Immature natural killer cell (primary cell): ENCODE data around the gene CNOT6L. TPM values are rescaled to one million over a fixed set of nuclear protein-coding genes. Genes with fewer than 3 reads are reported as not detected.
A peak's percentile ranks its signal among the peaks of the same experiment; 100 is the strongest.

Experiments used
- DNase-seq, 3 donors: peaks; one replicate each; pipeline ENCODE4 v3.0.0; 2022; ENCODE audit warnings: mixed read lengths in 1 of 3
- H3K27ac Mint-ChIP-seq, 6 donors: one replicate each; pipeline ENCODE4 v1.8.0; 2020; ENCODE audit warnings: mixed read lengths in 6 of 6, mild to moderate bottlenecking in 5 of 6, inconsistent platforms in 4 of 6, moderate library complexity in 3 of 6
- H3K27me3 Mint-ChIP-seq, 3 donors: one replicate each; pipeline ENCODE4 v1.8.0; 2020 to 2021; ENCODE audit warnings: low read depth in 3 of 3, mild to moderate bottlenecking in 3 of 3, mixed read lengths in 3 of 3, moderate library complexity in 3 of 3, inconsistent platforms in 1 of 3
- H3K36me3 Mint-ChIP-seq, 3 donors: one replicate each; pipeline ENCODE4 v1.8.0; 2020; ENCODE audit warnings: mixed read lengths in 3 of 3, inconsistent platforms in 2 of 3, mild to moderate bottlenecking in 2 of 3
- H3K4me1 Mint-ChIP-seq, 2 donors: one replicate each; pipeline ENCODE4 v1.8.0; 2020; ENCODE audit warnings: inconsistent platforms in 2 of 2, mild to moderate bottlenecking in 2 of 2, mixed read lengths in 2 of 2, moderate library complexity in 1 of 2
- H3K4me3 Mint-ChIP-seq, 5 donors: one replicate each; pipeline ENCODE4 v1.8.0; 2020; ENCODE audit warnings: mild to moderate bottlenecking in 5 of 5, mixed read lengths in 5 of 5, inconsistent platforms in 3 of 5, moderate library complexity in 3 of 5
- H3K9me3 Mint-ChIP-seq, 6 donors: one replicate each; pipeline ENCODE4 v1.8.0; 2020; ENCODE audit warnings: mild to moderate bottlenecking in 6 of 6, mixed read lengths in 6 of 6, inconsistent platforms in 4 of 6, moderate library complexity in 3 of 6
- polyA plus RNA-seq, 3 donors: library from polyadenylated mRNA; unstranded; fragments of 300-500 nt; fragmentation: Illumina TruSeq; gene quantifications; one replicate each; pipeline ENCODE4 v1.2.3, GENCODE V29; 2021

The CNOT6L gene
- polyA plus RNA-seq, 3 donors from 2014 or later: 26.0 to 61.8 (median 46.4) TPM

DNA sequence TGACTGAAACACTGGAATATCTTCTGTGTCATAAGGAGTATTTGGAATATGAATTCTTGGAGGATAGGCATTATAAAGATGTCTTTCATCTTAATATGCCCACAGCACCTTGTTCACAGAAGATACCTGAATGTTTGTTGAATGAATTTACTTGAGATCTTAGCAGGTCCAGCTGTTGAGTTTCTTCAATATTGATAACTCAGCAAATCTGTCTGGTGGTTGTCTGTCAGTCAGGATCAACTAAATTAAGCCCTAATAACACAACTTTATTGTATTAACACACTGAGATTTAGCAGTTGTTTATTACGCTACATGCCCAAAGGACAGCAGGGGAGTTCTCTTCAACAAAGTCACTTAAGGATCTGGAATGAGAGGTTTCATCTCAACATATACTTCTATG, 106.5 kb downstream of the CNOT6L start:
- no peak for DNase-seq
- peaks cover 9 to 23% (median 12%) of the 10 kb centered on the region in 3 donors for H3K27me3 Mint-ChIP-seq
- no peaks in the 10 kb centered on the region for H3K9me3 Mint-ChIP-seq
- H3K4me1 Mint-ChIP-seq: peaks cover 15 to 62% of the 10 kb centered on the region in 2 donors
- H3K4me3 Mint-ChIP-seq: no peak overlapping the region
- H3K36me3 Mint-ChIP-seq: peaks cover 11 to 18% (median 13%) of the 10 kb centered on the region in 3 donors
- H3K27ac Mint-ChIP-seq: peak overlapping the region in 3 of 6 donors; percentile 27 to 69 (median 55)

GRCh38 chr4:77711469-77711868, 107.7 kb downstream of the CNOT6L start:
- no peak for DNase-seq
- H3K4me1 Mint-ChIP-seq: peaks cover 15 to 61% of the 10 kb centered on the region in 2 donors

DNA sequence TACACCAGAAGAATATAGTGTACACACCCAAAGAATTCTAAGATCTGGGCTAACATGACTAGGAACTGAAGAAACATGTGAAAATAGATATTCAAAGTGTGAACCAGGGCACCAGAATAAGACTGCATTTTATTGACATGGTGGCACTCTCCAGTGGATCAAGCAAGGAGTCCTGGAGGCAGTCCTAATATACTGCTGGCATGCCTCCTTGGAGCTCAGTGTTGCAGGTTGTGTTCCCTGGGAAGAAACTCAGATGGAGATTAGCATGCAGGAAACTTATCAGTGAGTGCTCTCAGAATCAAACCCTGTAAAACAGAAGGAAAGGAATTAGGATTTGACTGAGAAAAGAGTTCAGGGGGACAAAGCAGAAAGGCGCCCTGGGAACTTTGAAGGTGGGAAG, 108.5 kb downstream of the CNOT6L start:
- H3K27ac Mint-ChIP-seq: peak overlapping the region in 5 of 6 donors; percentile 4 to 74 (median 71)
- DNase-seq: no peak
- peaks cover 12 to 53% of the 10 kb centered on the region in 2 donors for H3K4me1 Mint-ChIP-seq
- H3K9me3 Mint-ChIP-seq: no peaks in the 10 kb centered on the region
- peaks cover 11 to 18% (median 13%) of the 10 kb centered on the region in 3 donors for H3K36me3 Mint-ChIP-seq
- H3K4me3 Mint-ChIP-seq: no peak overlapping the region
- H3K27me3 Mint-ChIP-seq: peaks cover 9 to 23% (median 12%) of the 10 kb centered on the region in 3 donors

More at GRCh38 chr4:77711469-77711868, 107.7 kb downstream of the CNOT6L start:
- peak overlapping the region in 5 of 6 donors; percentile 51 to 72 (median 58) for H3K27ac Mint-ChIP-seq
- H3K9me3 Mint-ChIP-seq: no peaks in the 10 kb centered on the region
- H3K4me3 Mint-ChIP-seq: no peak overlapping the region
- H3K36me3 Mint-ChIP-seq: peaks cover 11 to 18% (median 13%) of the 10 kb centered on the region in 3 donors
- H3K27me3 Mint-ChIP-seq: peaks cover 9 to 23% (median 12%) of the 10 kb centered on the region in 3 donors

GRCh38 chr4:77710059-77710458, 109.1 kb downstream of the CNOT6L start:
- H3K27ac Mint-ChIP-seq: peak overlapping the region in 2 of 6 donors; percentile 1 to 2
- peaks cover 9 to 23% (median 12%) of the 10 kb centered on the region in 3 donors for H3K27me3 Mint-ChIP-seq
- no peaks in the 10 kb centered on the region for H3K9me3 Mint-ChIP-seq
- peaks cover 11 to 49% of the 10 kb centered on the region in 2 donors for H3K4me1 Mint-ChIP-seq
- H3K36me3 Mint-ChIP-seq: peaks cover 11 to 18% (median 13%) of the 10 kb centered on the region in 3 donors
- H3K4me3 Mint-ChIP-seq: no peak overlapping the region
- DNase-seq: no peak

- peak overlapping the region in 2 of 6 donors; percentile 41 to 55 for H3K27ac Mint-ChIP-seq
- no peak overlapping the region for H3K4me3 Mint-ChIP-seq
- H3K4me1 Mint-ChIP-seq: peaks cover 5 to 26% of the 10 kb centered on the region in 2 donors
- no peak for DNase-seq
- no peaks in the 10 kb centered on the region for H3K9me3 Mint-ChIP-seq
- peaks cover 0 to 9% (median 4%) of the 10 kb centered on the region in 3 donors for H3K36me3 Mint-ChIP-seq
- peaks cover 7 to 19% (median 9%) of the 10 kb centered on the region in 3 donors for H3K27me3 Mint-ChIP-seq
These were observed 112.5 kb downstream of the CNOT6L start for GRCh38 chr4:77706717-77707116.

- peaks cover 1 to 2% (median 2%) of the 10 kb centered on the region in 3 donors for H3K27me3 Mint-ChIP-seq
- no peak overlapping the region for H3K4me3 Mint-ChIP-seq
These were observed 115.5 kb downstream of the CNOT6L start for GRCh38 chr4:77703666-77704065.

GRCh38 chr4:77701121-77701520, 118.0 kb downstream of the CNOT6L start:
- Mint-ChIP-seq H3K4me3 (no peak overlapping the region), H3K27me3 (peaks cover 0 to 1% (median 0%) of the 10 kb centered on the region in 3 donors), H3K27ac (no peak overlapping the region), H3K36me3 (peaks cover 0 to 3% (median 0%) of the 10 kb centered on the region in 3 donors), H3K9me3 (no peaks in the 10 kb centered on the region), H3K4me1 (no peaks in the 10 kb centered on the region)
- no peak for DNase-seq

More at GRCh38 chr4:77703666-77704065, 115.5 kb downstream of the CNOT6L start:
- no peak for DNase-seq
- Mint-ChIP-seq H3K9me3 (no peaks in the 10 kb centered on the region), H3K36me3 (peaks cover 0 to 3% (median 0%) of the 10 kb centered on the region in 3 donors), H3K27ac (no peak overlapping the region), H3K4me1 (peaks cover 0 to 10% of the 10 kb centered on the region in 2 donors)

DNA sequence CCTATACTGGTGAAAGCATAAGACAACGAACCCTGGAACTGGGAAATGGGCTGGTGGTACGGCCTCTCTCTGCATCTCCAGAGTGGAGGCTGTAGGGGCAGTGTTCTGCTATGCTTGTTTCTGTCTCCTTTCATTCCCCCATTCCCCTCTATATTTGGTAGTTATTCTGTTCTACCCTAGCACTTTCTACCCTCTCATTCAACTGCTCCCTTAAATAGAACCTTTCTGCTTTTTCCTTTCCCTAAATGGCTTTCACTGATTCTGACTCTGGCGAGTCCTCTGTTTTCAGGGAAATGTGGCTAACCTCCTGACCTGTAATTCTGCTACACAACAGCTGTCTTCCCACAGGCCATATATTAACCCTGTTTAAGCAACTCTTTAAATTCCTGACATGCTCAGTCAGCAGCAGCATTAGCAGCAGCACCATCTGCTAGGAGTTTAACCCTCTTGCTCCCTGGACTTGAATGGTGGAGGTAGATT, 119.4 kb downstream of the CNOT6L start:
- H3K4me1 Mint-ChIP-seq: no peaks in the 10 kb centered on the region
- no peak for DNase-seq
- peaks cover 0 to 1% (median 0%) of the 10 kb centered on the region in 3 donors for H3K27me3 Mint-ChIP-seq
- H3K9me3 Mint-ChIP-seq: no peaks in the 10 kb centered on the region
- H3K36me3 Mint-ChIP-seq: peaks cover 0 to 3% (median 0%) of the 10 kb centered on the region in 3 donors
- H3K27ac Mint-ChIP-seq: peak overlapping the region in 1 of 6 donors; percentile 33
- no peak overlapping the region for H3K4me3 Mint-ChIP-seq

- Mint-ChIP-seq H3K4me1 (no peaks in the 10 kb centered on the region), H3K27me3 (peaks cover 0 to 1% (median 0%) of the 10 kb centered on the region in 3 donors), H3K36me3 (peaks cover 0 to 3% (median 0%) of the 10 kb centered on the region in 3 donors), H3K9me3 (no peaks in the 10 kb centered on the region), H3K4me3 (no peak overlapping the region), H3K27ac (no peak overlapping the region)
- DNase-seq: no peak
These were observed 121.1 kb downstream of the CNOT6L start for GRCh38 chr4:77697860-77698590.

DNA sequence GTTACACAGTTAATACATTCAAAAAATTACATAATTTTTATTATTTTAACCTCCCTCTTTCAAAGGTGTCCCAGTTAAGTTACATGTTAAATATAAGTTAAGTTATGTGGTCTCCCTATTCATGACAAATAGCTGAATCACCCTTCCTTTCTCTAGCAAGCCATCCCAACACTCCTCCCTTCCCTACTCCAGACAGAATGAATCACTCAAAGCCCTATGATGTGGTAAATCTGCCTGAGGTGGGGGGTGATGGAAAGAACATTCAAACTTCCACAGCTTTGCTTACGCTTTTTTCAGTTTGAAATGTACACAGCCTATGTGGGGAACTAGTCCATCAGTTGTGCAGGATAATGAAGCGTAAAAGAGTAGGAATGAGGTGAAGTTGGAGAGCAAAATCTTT, 123.4 kb downstream of the CNOT6L start:
- Mint-ChIP-seq H3K36me3 (peaks cover 0 to 2% (median 0%) of the 10 kb centered on the region in 3 donors), H3K4me3 (no peak overlapping the region), H3K4me1 (no peaks in the 10 kb centered on the region), H3K9me3 (no peaks in the 10 kb centered on the region), H3K27me3 (peaks cover 0 to 5% (median 1%) of the 10 kb centered on the region in 3 donors), H3K27ac (no peak overlapping the region)
- DNase-seq: no peak

DNA sequence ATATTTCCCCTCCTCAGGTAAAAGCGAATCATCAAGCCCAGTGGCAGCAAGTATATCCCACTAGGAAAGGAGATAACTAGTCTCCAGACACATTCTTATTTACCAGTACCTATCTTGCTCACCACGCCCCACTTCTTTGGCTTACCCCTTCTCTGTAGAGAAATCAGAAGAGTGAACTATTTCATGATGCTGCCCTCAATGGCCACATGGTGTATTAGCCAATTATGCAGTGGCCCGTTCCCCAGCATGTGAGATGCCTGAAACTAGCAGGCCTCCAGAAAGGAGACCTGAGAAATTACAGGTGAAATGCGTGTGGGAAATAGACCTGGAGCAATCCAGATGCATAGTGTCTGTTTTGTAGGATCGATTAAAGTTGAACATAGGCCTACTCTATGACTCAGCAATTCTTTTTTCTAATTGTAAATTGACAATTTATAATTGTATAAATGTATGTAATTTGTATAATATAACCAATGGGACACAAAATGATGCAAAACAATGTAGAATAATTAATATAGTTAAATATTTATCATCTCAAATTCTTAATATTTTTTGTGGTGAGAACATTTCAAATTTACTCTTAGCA, 126.2 kb downstream of the CNOT6L start:
- H3K4me3 Mint-ChIP-seq: no peak overlapping the region
- peaks cover 0 to 2% (median 0%) of the 10 kb centered on the region in 6 donors for H3K9me3 Mint-ChIP-seq
- H3K27ac Mint-ChIP-seq: no peak overlapping the region
- no peaks in the 10 kb centered on the region for H3K36me3 Mint-ChIP-seq
- no peaks in the 10 kb centered on the region for H3K4me1 Mint-ChIP-seq
- no peak for DNase-seq
- peaks cover 0 to 5% (median 2%) of the 10 kb centered on the region in 3 donors for H3K27me3 Mint-ChIP-seq

GRCh38 chr4:77681792-77682191, 137.4 kb downstream of the CNOT6L start:
- H3K4me3 Mint-ChIP-seq: no peak overlapping the region
- no peaks in the 10 kb centered on the region for H3K4me1 Mint-ChIP-seq
- no peak for DNase-seq
- peaks cover 0 to 2% (median 0%) of the 10 kb centered on the region in 6 donors for H3K9me3 Mint-ChIP-seq
- peaks cover 0 to 7% (median 0%) of the 10 kb centered on the region in 3 donors for H3K27me3 Mint-ChIP-seq
- peaks cover 0 to 5% (median 0%) of the 10 kb centered on the region in 3 donors for H3K36me3 Mint-ChIP-seq
- no peak overlapping the region for H3K27ac Mint-ChIP-seq

DNA sequence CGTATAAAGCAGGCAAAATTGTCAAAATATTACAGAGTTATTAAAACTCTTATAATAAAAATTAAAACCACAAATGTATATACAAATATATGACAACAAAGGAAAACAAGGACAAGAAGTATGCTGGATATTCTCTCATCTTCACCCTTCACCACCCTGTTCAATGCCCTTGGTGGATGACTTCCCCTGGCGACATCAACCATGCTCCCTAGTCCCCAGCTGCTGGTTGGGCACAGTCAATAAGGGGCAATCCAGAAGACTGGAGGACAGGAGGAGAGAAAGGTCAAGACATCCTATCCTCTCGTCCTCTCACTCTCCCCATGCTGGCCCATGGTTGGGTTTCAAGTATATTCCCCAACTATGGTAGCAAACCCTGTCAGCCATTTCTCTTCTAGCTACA, 142.3 kb downstream of the CNOT6L start:
- Mint-ChIP-seq H3K4me1 (no peaks in the 10 kb centered on the region), H3K4me3 (no peak overlapping the region), H3K27me3 (peaks cover 0 to 4% (median 0%) of the 10 kb centered on the region in 3 donors), H3K9me3 (no peaks in the 10 kb centered on the region), H3K36me3 (peaks cover 0 to 5% (median 0%) of the 10 kb centered on the region in 3 donors), H3K27ac (no peak overlapping the region)
- DNase-seq: no peak

DNA sequence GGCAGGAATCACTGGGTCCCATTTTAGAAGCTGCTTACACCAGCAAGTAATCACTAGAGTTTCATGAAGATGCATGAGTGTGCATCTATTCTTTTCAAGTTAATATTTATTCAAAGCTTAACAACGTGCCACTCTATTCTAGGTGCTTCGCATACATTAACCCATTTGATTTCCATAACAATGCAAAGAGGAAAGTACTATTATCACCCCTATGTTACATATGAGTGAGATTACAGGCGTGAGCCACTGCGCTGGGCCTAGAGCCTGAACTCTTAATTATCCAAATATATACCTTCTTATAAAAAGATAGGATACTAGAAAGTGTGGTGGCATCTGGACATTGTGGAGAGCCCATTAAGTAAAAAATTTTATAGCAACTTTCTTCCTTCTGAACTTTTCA, 148.1 kb downstream of the CNOT6L start:
- H3K27me3 Mint-ChIP-seq: peaks cover 0 to 3% (median 3%) of the 10 kb centered on the region in 3 donors
- DNase-seq: no peak
- peaks cover 0 to 6% (median 0%) of the 10 kb centered on the region in 3 donors for H3K36me3 Mint-ChIP-seq
- peaks cover 0 to 1% (median 0%) of the 10 kb centered on the region in 6 donors for H3K9me3 Mint-ChIP-seq
- no peak overlapping the region for H3K4me3 Mint-ChIP-seq
- H3K27ac Mint-ChIP-seq: no peak overlapping the region
- H3K4me1 Mint-ChIP-seq: no peaks in the 10 kb centered on the region
